Measurements from ENCODE around the gene PRPSAP2.
"Not testable (repeated sequence)": the region's sequence is repeated elsewhere in the genome, so short reads cannot be mapped to it uniquely, and the experiment has no call there.

Gene PRPSAP2

GRCh38 chr17:18857864-18858566, at the start of gene PRPSAP2:
Gene PRPSAP2, plus strand, starts transcription at chr17:18858131. Its CDS starts 7,703 bp downstream, at chr17:18865834.
- DNase-seq = peak; percentile 92

GRCh38 chr17:18815924-18816323, 42.0 kb upstream of the PRPSAP2 start:
- DNase-seq = not testable (repeated sequence)

- peak; percentile 24 for DNase-seq
Observed at GRCh38 chr17:18816489-18817371, 41.2 kb upstream of the PRPSAP2 start.

- DNase-seq = not testable (repeated sequence)
Observed at GRCh38 chr17:18821430-18821829, 36.5 kb upstream of the PRPSAP2 start.

GRCh38 chr17:18827613-18828012, 30.3 kb upstream of the PRPSAP2 start:
- DNase-seq = not testable (repeated sequence)

GRCh38 chr17:18848501-18848900, 9.4 kb upstream of the PRPSAP2 start:
- DNase-seq = no peak

GRCh38 chr17:18850679-18851078, 7.3 kb upstream of the PRPSAP2 start:
- no peak for DNase-seq

GRCh38 chr17:18851201-18851600, 6.7 kb upstream of the PRPSAP2 start:
- no peak for DNase-seq

GRCh38 chr17:18854956-18855355, 3.0 kb upstream of the PRPSAP2 start:
- no peak for DNase-seq

GRCh38 chr17:18855831-18856569, 1.9 kb upstream of the PRPSAP2 start:
- DNase-seq = peak; percentile 88

- no peak for DNase-seq
Observed at GRCh38 chr17:18856570-18856915, 1.4 kb upstream of the PRPSAP2 start.

GRCh38 chr17:18858567-18859245, 775 bp downstream of the PRPSAP2 start:
- DNase-seq = no peak

GRCh38 chr17:18859256-18859655, 1.3 kb downstream of the PRPSAP2 start:
- DNase-seq = no peak

- DNase-seq = no peak
Observed at GRCh38 chr17:18860161-18860972, 2.4 kb downstream of the PRPSAP2 start.

- no peak for DNase-seq
Observed at GRCh38 chr17:18862011-18862410, 4.1 kb downstream of the PRPSAP2 start.

- not testable (repeated sequence) for DNase-seq
Observed at GRCh38 chr17:18864996-18865395, 7.1 kb downstream of the PRPSAP2 start.

- no peak for DNase-seq
Observed at GRCh38 chr17:18866866-18867813, 9.2 kb downstream of the PRPSAP2 start.

- no peak for DNase-seq
Observed at GRCh38 chr17:18877104-18877645, 19.2 kb downstream of the PRPSAP2 start.

GRCh38 chr17:18888766-18889290, 30.9 kb downstream of the PRPSAP2 start:
- no peak for DNase-seq

GRCh38 chr17:18889658-18890057, 31.7 kb downstream of the PRPSAP2 start:
- DNase-seq = no peak
